Epithelial cell of proximal tubule (primary cell): ENCODE results near the gene AP4E1. TPM values are rescaled to one million over a fixed set of nuclear protein-coding genes. Genes with fewer than 3 reads are reported as not detected.

Experiments
- DNase-seq: peaks from one replicate; pipeline ENCODE4 v3.0.0-alpha.2; 2011; ENCODE audit warnings: low read depth
- H3K4me3 ChIP-seq: 2 replicates; pipeline ENCODE4 v1.5.1; 2011; ENCODE audit warnings: low read depth, mild to moderate bottlenecking, low read length
- total RNA-seq: library from RNA; depleted of rRNA; stranded (reverse); fragments of >200 nt; gene quantifications from 2 replicates; pipeline ENCODE4 v1.2.3, GENCODE V29; 2015
- TF ChIP-seq, protein P1 (sequence below): conservative IDR thresholded peaks from 2 replicates; pipeline ENCODE4 v1.5.1; 2012; ENCODE audit warnings: low read depth, mild to moderate bottlenecking, low read length

The AP4E1 gene
- 4.6 and 7.4 TPM in 2 replicates for total RNA-seq

DNA sequence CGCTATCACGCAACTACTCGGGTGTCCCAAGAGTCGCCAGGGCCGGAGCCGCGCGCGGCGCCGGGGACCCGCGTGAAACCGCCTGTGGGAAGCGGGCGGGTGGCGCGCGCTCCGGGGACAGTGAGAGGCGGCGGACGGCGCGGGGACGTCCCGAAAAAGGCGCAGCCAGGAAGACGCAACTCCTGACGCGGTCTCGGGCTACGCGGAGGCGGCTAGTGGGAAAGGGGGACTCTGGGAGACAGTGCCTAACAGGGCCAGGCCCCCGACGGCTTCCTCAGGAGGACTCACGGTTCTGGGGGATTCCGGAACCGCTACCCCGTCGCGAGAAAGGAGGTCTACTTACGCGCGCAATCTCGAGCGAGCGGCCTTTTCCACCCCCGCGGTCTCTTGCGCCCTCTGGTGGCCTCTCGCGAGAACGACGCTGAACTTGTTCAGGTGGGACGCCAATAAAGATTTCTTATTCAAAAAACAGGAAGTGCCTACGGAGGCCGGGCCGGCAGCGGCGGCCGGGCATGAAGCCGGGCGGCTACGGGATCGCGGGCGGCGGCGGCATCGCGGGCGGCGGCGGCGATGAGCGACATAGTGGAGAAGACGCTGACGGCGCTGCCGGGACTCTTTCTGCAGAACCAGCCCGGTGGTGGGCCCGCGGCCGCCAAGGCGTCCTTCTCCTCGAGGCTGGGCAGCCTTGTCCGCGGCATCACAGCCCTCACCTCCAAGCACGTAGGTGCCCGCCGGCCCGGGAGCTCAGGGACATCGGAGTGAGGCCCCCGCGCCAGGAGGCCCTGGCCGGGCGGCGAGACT, at the start of gene AP4E1:
Gene AP4E1, plus strand, starts transcription at position 475 of the 801 bp plus-strand sequence. Its CDS starts 96 bp downstream, at position 571.
- DNase-seq = no peak
- peak within 1 kb of the TSS; percentile 84 for H3K4me3 ChIP-seq
- TF ChIP-seq, protein P1, sequence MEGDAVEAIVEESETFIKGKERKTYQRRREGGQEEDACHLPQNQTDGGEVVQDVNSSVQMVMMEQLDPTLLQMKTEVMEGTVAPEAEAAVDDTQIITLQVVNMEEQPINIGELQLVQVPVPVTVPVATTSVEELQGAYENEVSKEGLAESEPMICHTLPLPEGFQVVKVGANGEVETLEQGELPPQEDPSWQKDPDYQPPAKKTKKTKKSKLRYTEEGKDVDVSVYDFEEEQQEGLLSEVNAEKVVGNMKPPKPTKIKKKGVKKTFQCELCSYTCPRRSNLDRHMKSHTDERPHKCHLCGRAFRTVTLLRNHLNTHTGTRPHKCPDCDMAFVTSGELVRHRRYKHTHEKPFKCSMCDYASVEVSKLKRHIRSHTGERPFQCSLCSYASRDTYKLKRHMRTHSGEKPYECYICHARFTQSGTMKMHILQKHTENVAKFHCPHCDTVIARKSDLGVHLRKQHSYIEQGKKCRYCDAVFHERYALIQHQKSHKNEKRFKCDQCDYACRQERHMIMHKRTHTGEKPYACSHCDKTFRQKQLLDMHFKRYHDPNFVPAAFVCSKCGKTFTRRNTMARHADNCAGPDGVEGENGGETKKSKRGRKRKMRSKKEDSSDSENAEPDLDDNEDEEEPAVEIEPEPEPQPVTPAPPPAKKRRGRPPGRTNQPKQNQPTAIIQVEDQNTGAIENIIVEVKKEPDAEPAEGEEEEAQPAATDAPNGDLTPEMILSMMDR = peak; percentile 87

DNA sequence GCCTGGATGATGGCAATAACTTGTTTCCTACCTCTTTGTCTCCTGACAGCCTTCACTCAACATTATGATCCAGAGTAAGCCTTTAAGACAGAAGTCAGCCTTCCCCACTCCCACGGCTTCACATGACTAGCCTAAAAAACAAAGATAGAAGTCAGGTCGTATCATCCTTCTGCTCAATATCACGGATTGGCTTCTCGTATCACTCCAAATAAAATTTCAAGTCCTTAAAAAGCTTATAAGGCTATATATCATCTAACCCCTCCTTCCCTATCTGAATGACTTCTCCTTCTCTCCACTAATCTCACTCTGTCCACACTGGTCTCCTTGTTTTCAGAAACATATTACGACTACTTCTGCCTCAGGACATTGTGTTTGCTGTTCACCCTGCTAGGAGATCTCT, 47.7 kb upstream of the AP4E1 start:
- TF ChIP-seq, protein P1 = no peak
- no peak overlapping the region for H3K4me3 ChIP-seq
- DNase-seq = no peak

GRCh38 chr15:50862553-50862952, 45.9 kb upstream of the AP4E1 start:
- no peak for DNase-seq
- TF ChIP-seq, protein P1 = no peak
- H3K4me3 ChIP-seq = no peak overlapping the region

DNA sequence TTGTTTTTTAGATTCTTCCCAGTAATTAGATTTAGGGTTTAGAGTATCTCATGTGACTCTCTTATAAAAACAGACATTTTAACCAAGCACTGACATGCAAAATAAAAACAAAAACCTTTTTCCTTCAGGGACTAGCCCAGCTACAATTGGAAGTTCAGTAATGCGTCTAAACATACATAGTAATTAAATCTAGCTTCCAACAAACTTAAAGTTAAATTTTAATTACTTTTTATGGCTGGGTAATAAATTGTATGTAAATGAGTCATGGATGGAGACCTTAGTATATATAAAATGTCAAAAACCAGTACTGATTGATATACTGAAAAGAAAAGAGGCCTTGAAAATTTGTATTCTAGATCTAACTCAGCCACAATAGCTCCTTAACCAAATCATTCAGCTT, 43.6 kb upstream of the AP4E1 start:
- no peak for DNase-seq
- TF ChIP-seq, protein P1 = no peak
- no peak overlapping the region for H3K4me3 ChIP-seq

- TF ChIP-seq, protein P1 = no peak
- no peak for DNase-seq
- no peak overlapping the region for H3K4me3 ChIP-seq
Measured at GRCh38 chr15:50865515-50866353, 42.7 kb upstream of the AP4E1 start.

- no peak for DNase-seq
- no peak overlapping the region for H3K4me3 ChIP-seq
- TF ChIP-seq, protein P1 = no peak
Measured at GRCh38 chr15:50871832-50872231, 36.7 kb upstream of the AP4E1 start.
